Brain microvascular endothelial cell (primary cell): ENCODE data around the gene CCDC7.
"Not testable (repeated sequence)": the region's sequence is repeated elsewhere in the genome, so short reads cannot be mapped to it uniquely, and the experiment has no call there.

Source experiments
- DNase-seq: peaks from one replicate; pipeline ENCODE4 v3.0.0-alpha.2; 2020
- H3K27ac ChIP-seq: fragments of 250-450 bp; sonication (Bioruptor Pico); 2 replicates; pipeline ENCODE4 v1.5.1; 2020; ENCODE audit warnings: mild to moderate bottlenecking, moderate library complexity
- H3K27me3 ChIP-seq: fragments of 250-450 bp; sonication (Bioruptor Pico); replicated peaks from 2 replicates; pipeline ENCODE4 v1.5.1; 2020; ENCODE audit warnings: mild to moderate bottlenecking
- H3K36me3 ChIP-seq: fragments of 250-450 bp; sonication (Bioruptor Pico); replicated peaks from 2 replicates; pipeline ENCODE4 v1.5.1; 2020; ENCODE audit warnings: mild to moderate bottlenecking
- H3K4me3 ChIP-seq: 2 replicates; pipeline ENCODE4 v1.5.1; 2011; ENCODE audit warnings: low read depth, mild to moderate bottlenecking, control low read depth, low read length, moderate library complexity
- CTCF ChIP-seq: IDR thresholded peaks from 2 replicates; pipeline ENCODE4 v1.5.1; 2011; ENCODE audit warnings: low read depth, mild to moderate bottlenecking, moderate library complexity, low read length, control low read depth, inconsistent platforms; ENCODE audit errors: missing control alignments
- in situ Hi-C: cut with HindIII; loops from 2 replicates; pipeline ENCODE4 v1.10.0; 2017; ENCODE audit warnings: low sequenced_read_pairs, low pct_ligation_motif_present

Gene CCDC7

GRCh38 chr10:32713560-32713959 is 267.6 kb downstream of the CCDC7 start:
- no peak overlapping the region for H3K27ac ChIP-seq
- DNase-seq = no peak
- peak; percentile 46 for TF ChIP-seq CTCF
- H3K36me3 ChIP-seq = no peaks in the 10 kb centered on the region
- no peaks in the 10 kb centered on the region for H3K27me3 ChIP-seq
- in situ Hi-C loops = no loop called here
- H3K4me3 ChIP-seq = no peak overlapping the region

GRCh38 chr10:32731527-32731926 is 285.6 kb downstream of the CCDC7 start:
- H3K36me3 ChIP-seq = no peaks in the 10 kb centered on the region
- DNase-seq = no peak
- no peak for TF ChIP-seq CTCF
- no peak overlapping the region for H3K4me3 ChIP-seq
- in situ Hi-C loops = no loop called here
- H3K27me3 ChIP-seq = no peaks in the 10 kb centered on the region
- H3K27ac ChIP-seq = no peak overlapping the region

GRCh38 chr10:32738958-32739357 is 293.0 kb downstream of the CCDC7 start:
- no peaks in the 10 kb centered on the region for H3K27me3 ChIP-seq
- in situ Hi-C loops = no loop called here
- no peak for DNase-seq

GRCh38 chr10:32744321-32744720 is 298.4 kb downstream of the CCDC7 start:
- in situ Hi-C loops = no loop called here
- no peaks in the 10 kb centered on the region for H3K36me3 ChIP-seq
- no peaks in the 10 kb centered on the region for H3K27me3 ChIP-seq
- DNase-seq = no peak
- H3K4me3 ChIP-seq = no peak overlapping the region
- H3K27ac ChIP-seq = no peak overlapping the region
- no peak for TF ChIP-seq CTCF

More at GRCh38 chr10:32738958-32739357, 293.0 kb downstream of the CCDC7 start:
- TF ChIP-seq CTCF = no peak
- no peak overlapping the region for H3K4me3 ChIP-seq
- no peaks in the 10 kb centered on the region for H3K36me3 ChIP-seq
- H3K27ac ChIP-seq = no peak overlapping the region

- no peak for TF ChIP-seq CTCF
- in situ Hi-C loops = no loop called here
- no peaks in the 10 kb centered on the region for H3K27me3 ChIP-seq
- H3K27ac ChIP-seq = no peak overlapping the region
- no peak for DNase-seq
- no peaks in the 10 kb centered on the region for H3K36me3 ChIP-seq
- H3K4me3 ChIP-seq = no peak overlapping the region
Measured at GRCh38 chr10:32746869-32747268, 300.9 kb downstream of the CCDC7 start.

GRCh38 chr10:32751582-32751981 is 305.6 kb downstream of the CCDC7 start:
- no peak overlapping the region for H3K4me3 ChIP-seq
- no peaks in the 10 kb centered on the region for H3K36me3 ChIP-seq
- DNase-seq = no peak
- H3K27me3 ChIP-seq = no peaks in the 10 kb centered on the region
- no peak for TF ChIP-seq CTCF
- in situ Hi-C loops = no loop called here
- H3K27ac ChIP-seq = no peak overlapping the region

- in situ Hi-C loops, H3K27me3 ChIP-seq, H3K36me3 ChIP-seq, H3K4me3 ChIP-seq, DNase-seq, H3K27ac ChIP-seq: not testable (repeated sequence)
Measured at GRCh38 chr10:32754900-32755299, 309.0 kb downstream of the CCDC7 start.
